Motor neuron (in vitro differentiated cells): ENCODE results near the gene CCDC50. TPM values are rescaled to one million over a fixed set of nuclear protein-coding genes. Genes with fewer than 3 reads are reported as not detected.

Experiments
- ATAC-seq, 8 experiments: fragments of 200-7000 bp; cut with Tn5 transposase; replicated peaks in 6 of 8; 2 replicates each; pipeline ENCODE4 v1.8.0; 2021; ENCODE audit warnings: mild to moderate bottlenecking in 8 of 8, moderate library complexity in 8 of 8
- H3K27ac ChIP-seq, 2 donors: fragments of 250-450 bp; sonication (Bioruptor Pico); 2 replicates each; pipeline ENCODE4 v1.9.0; 2021; ENCODE audit warnings: antibody characterized with exemption in 2 of 2, mild to moderate bottlenecking in 2 of 2, moderate library complexity in 1 of 2
- H3K4me1 ChIP-seq, 2 donors: fragments of 250-450 bp; sonication (Bioruptor Pico); replicated peaks in 1 of 2; 2 replicates each; pipeline ENCODE4 v1.6.1; 2021; ENCODE audit warnings: antibody characterized with exemption in 2 of 2, mild to moderate bottlenecking in 2 of 2, moderate library complexity in 1 of 2
- H3K4me3 ChIP-seq, 5 donors: fragments of 250-450 bp; sonication (Bioruptor Pico); 2 replicates each; pipeline ENCODE4 v1.9.0; 2021; ENCODE audit warnings: antibody characterized with exemption in 5 of 5, mild to moderate bottlenecking in 5 of 5, moderate library complexity in 4 of 5
- WGBS, 10 experiments: fragments of 450-650 bp; shearing (Covaris generic); methylation state at CpG; one replicate each; pipeline ENCODE4 v1.0.0; 2022; 5-methylcytosine and 5-hydroxymethylcytosine counted together
- in situ Hi-C, 9 experiments: fragments of 400-800 bp; cut with MboI; loops; one replicate each; pipeline ENCODE4 v1.15.0; 2021; ENCODE audit warnings: low sequenced_read_pairs in 9 of 9, low pct_unique_long_range_greater_than_20kb in 2 of 9; ENCODE audit not compliant: unreplicated experiment in 9 of 9
- total RNA-seq, 8 experiments: library from RNA; unstranded; fragments of 300-600 nt; gene quantifications; 2 replicates each; pipeline versions ENCODE4 v1.2.3 to v1.2.4, GENCODE V29; 2022

The CCDC50 gene
- total RNA-seq, 8 experiments from 2014 or later = 34.4 to 117 (median 52.1) TPM

DNA sequence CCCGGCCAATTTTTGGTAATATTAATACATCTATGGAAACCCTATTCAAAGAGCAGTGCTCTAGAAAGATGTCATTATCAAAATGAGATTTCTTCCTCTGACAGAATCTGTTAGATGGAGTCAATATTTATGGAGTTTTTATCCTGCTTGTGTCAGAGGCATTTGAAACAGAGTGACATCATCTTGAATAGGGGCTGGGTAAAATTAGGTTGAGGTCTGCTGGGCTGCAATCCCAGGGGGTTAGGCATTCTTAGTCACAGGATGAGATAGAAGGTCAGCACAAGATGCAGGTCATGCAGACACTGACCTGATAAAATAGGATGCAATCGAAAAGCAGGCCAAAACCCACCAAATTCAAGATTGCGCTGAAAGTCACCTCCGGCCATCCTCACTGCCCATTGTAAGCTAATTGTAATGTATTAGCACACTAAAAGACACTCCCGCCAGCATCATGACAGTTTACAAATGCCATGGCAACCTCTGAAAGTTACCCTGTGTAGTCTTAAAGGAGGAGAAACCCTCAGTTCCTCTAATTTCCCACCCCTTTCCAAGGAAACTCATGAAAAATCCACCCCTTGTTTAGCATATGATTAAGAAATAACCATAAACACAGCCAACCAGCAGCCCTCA, 27.3 kb upstream of the CCDC50 start:
- peak; percentile 40 to 76 (median 67) for ATAC-seq
- Histone ChIP-seq H3K27ac (no peak overlapping the region), H3K4me1 (peaks cover 9 to 12% of the 10 kb centered on the region in 2 donors), H3K4me3 (no peak overlapping the region)
- WGBS, 10 experiments = 27 to 100% (median 77%) methylated on average over 1 to 4 of the region's 5 CpGs; no CpG with 5 or more reads in 1 of the 10 experiments
- in situ Hi-C loops = no loop called here

DNA sequence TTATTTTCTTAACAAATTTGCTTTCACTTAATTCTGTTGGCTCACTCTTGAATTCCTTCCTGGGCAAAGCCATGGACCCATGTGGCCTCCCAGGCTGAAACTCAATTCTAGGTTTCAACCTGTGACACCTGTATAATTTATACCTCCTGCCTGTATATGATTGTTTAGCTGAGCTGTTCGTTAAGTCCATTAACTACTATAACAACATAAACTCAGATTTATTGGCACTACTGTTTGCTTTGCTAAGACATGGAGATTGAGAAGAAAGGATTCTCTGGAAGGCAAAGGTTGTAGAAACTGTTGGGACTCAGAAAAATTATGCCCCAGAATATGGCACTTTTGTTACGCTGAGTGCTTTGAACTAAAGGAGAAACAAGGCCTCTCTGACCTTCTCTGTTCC, 26.7 kb upstream of the CCDC50 start:
- in situ Hi-C loops = no loop called here
- 29 to 100% (median 68%) methylated on average over 1 to 2 of the region's 2 CpGs for WGBS, 10 experiments
- no peak for ATAC-seq

DNA sequence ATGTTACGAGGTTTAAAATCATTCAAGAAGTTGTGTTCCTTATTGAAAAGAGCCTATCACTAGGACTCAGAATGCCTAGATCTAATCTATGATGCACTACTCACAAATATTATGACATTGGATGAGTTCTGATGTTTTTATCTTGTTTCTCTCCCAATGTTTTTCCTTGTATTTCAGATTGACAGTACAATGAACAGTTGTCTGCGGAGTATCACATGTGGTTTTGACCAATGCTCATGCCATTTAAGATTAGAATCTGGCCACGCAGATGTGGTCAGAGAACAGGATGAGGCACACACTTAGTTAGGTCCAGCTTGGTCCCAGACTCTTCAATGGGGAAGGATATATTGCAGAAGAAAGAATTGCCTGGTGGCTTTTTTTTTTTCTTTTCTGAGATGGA, 25.6 kb upstream of the CCDC50 start:
- peaks cover 9 to 12% of the 10 kb centered on the region in 2 donors for H3K4me1 ChIP-seq
- ATAC-seq = no peak
- H3K27ac ChIP-seq = no peak overlapping the region
- WGBS, 10 experiments = 29 to 100% (median 90%) methylated on average over 2 to 3 of the region's 3 CpGs; no CpG with 5 or more reads in 1 of the 10 experiments
- H3K4me3 ChIP-seq = no peak overlapping the region
- in situ Hi-C loops = no loop called here

More for the DNA sequence above, 26.7 kb upstream of the CCDC50 start:
- Histone ChIP-seq H3K4me3 (no peak overlapping the region), H3K27ac (no peak overlapping the region), H3K4me1 (peaks cover 9 to 12% of the 10 kb centered on the region in 2 donors)

GRCh38 chr3:191306428-191306827, 22.8 kb upstream of the CCDC50 start:
- no peak overlapping the region for H3K4me3 ChIP-seq
- ATAC-seq = no peak
- no peak overlapping the region for H3K27ac ChIP-seq
- in situ Hi-C loops = no loop called here
- 72 to 100% (median 93%) methylated on average over 1 to 4 of the region's 4 CpGs; no CpG with 5 or more reads in 5 of the 10 experiments for WGBS, 10 experiments
- H3K4me1 ChIP-seq = peaks cover 9 to 12% of the 10 kb centered on the region in 2 donors

- in situ Hi-C loops = no loop called here
- H3K27ac ChIP-seq = no peak overlapping the region
- H3K4me1 ChIP-seq = peaks cover under 1 to 3% of the 10 kb centered on the region in 2 donors
- H3K4me3 ChIP-seq = no peak overlapping the region
- WGBS, 10 experiments = 13 to 100% (median 61%) methylated on average over 2 to 4 of the region's 4 CpGs; no CpG with 5 or more reads in 1 of the 10 experiments
- no peak for ATAC-seq
Measured at GRCh38 chr3:191307341-191307740, 21.9 kb upstream of the CCDC50 start.

DNA sequence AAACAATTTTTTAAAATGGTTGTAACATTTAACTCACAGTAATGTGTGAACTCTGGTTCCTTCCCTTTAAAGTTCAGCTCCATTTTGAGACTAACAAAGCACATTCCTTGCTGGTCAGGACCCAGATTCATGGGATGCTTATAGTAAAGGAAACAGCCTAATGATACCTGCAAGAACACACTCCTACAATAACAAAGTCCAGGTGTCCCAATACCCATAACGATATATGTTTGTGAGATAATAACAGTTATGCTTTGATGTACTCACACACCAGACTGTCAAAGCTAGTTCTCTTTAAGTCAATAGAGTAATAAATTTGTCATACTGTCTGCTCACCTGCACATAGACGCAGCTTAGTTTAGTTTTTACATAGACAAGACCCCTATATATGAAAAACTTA, 15.9 kb upstream of the CCDC50 start:
- no peak for ATAC-seq
- WGBS, 10 experiments = 0 to 100% (median 91%) methylated on average over 1 to 2 of the region's 2 CpGs; no CpG with 5 or more reads in 3 of the 10 experiments
- Histone ChIP-seq H3K4me3 (no peak overlapping the region), H3K27ac (no peak overlapping the region), H3K4me1 (no peaks in the 10 kb centered on the region)
- in situ Hi-C loops = no loop called here

- Histone ChIP-seq H3K4me3 (no peak overlapping the region), H3K27ac (no peak overlapping the region), H3K4me1 (no peaks in the 10 kb centered on the region)
- in situ Hi-C loops = no loop called here
- 31 to 100% (median 81%) methylated on average over 1 to 5 of the region's 5 CpGs for WGBS, 10 experiments
- ATAC-seq = no peak
Measured at GRCh38 chr3:191314109-191314728, 15.0 kb upstream of the CCDC50 start.

GRCh38 chr3:191316876-191317603, 12.2 kb upstream of the CCDC50 start:
- no peaks in the 10 kb centered on the region for H3K4me1 ChIP-seq
- WGBS, 10 experiments = 100% methylated on average over 1 to 6 of the region's 40 CpGs; no CpG with 5 or more reads in 8 of the 10 experiments
- H3K4me3 ChIP-seq = no peak overlapping the region
- in situ Hi-C loops = no loop called here
- no peak overlapping the region for H3K27ac ChIP-seq
- no peak for ATAC-seq

DNA sequence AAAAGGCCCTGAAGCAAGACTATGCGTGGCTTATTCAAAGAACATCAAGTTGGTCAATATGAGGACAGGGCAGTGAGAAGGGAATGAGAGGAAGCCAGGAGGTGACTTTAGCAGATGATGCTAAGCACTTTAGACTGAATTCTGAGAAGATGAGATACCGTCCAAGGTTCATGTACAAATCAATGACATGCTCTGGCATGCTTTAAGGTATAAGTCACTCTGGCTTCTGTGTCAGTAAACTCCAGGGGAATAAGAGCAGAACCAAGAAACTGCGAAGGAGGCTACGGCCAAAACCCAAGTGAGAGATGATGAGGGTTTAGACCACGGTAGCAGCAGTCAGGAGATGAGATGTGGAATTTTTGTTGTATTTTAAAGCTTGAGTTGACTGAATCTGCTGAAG, 8.9 kb upstream of the CCDC50 start:
- no peaks in the 10 kb centered on the region for H3K4me1 ChIP-seq
- in situ Hi-C loops = no loop called here
- H3K27ac ChIP-seq = no peak overlapping the region
- ATAC-seq = no peak
- WGBS, 10 experiments = 70 to 96% (median 83%) methylated on average over 1 to 5 of the region's 5 CpGs; no CpG with 5 or more reads in 1 of the 10 experiments
- no peak overlapping the region for H3K4me3 ChIP-seq

DNA sequence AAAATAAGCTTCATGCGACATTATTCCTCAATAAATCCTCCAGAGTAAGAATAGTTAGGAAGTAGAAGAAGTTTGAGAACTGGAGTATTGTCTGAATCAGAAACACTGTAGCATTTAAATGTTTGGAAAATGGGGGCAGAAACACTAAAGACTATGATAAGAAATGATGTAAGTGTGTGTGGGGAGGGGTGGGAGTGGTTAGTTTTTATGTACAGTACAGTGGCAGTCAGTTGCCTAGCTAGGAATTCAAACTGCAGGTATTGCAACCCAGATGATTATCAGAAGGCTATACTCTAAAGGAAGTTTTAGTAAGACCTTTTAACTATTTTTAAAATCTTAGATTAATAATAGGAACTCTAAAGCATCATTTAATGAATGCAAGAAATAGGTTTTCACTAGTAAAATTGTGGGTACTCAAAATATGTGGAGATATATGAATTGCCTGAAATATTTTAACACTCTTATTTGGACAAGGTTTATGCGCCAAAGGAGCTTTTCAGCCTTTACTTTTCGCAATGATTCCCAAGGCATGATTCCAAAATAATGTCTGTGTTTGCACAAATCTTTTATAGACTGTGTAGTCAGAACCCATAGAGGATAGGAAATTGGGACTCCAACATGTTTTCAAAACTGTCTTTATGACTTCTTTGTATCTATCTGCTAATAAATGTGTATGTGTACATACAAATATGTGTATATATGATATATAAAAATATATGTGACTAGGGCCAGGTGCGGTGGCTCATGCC, 8.0 kb upstream of the CCDC50 start:
- Histone ChIP-seq H3K4me3 (no peak overlapping the region), H3K4me1 (no peaks in the 10 kb centered on the region), H3K27ac (no peak overlapping the region)
- in situ Hi-C loops = no loop called here
- peak in 2 of 8 experiments; percentile 67 to 86 for ATAC-seq
- WGBS, 10 experiments = 70 to 100% (median 96%) methylated on average over 2 to 4 of the region's 4 CpGs

GRCh38 chr3:191324936-191325335, 4.3 kb upstream of the CCDC50 start:
- Histone ChIP-seq H3K27ac (no peak overlapping the region), H3K4me3 (no peak overlapping the region), H3K4me1 (peaks cover 7 to 8% of the 10 kb centered on the region in 2 donors)
- WGBS, 10 experiments = 80 to 100% (median 92%) methylated on average over 1 to 2 of the region's 2 CpGs; no CpG with 5 or more reads in 3 of the 10 experiments
- in situ Hi-C loops = no loop called here
- ATAC-seq = no peak

DNA sequence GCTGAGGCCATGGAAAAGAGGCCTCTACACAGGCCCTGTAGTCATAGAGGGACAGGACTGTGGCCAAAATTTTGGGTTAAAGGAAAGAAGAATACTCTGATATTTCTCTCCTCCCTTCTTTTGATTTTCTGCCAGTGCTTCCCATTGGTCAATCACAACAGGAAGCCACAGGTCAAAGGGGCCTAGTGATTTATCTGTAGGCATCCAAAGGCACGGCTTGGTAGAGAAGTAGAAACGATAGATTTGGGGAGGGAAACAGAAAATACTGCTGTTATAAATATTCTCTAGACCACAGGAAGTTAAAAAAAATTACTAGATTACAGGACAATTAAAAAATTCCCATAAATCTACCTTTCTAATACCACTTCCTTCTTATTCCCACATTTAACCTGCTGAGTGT, 1.7 kb upstream of the CCDC50 start:
- WGBS, 10 experiments = 0 to 91% (median 50%) methylated on average over 1 to 2 of the region's 2 CpGs; no CpG with 5 or more reads in 2 of the 10 experiments
- Histone ChIP-seq H3K4me3 (no peak overlapping the region), H3K27ac (no peak overlapping the region), H3K4me1 (peaks cover 14 to 23% of the 10 kb centered on the region in 2 donors)
- in situ Hi-C loops = no loop called here
- ATAC-seq = no peak
